ENCODE measurements around the gene NDUFA8. TPM values are rescaled to one million over a fixed set of nuclear protein-coding genes. Genes with fewer than 3 reads are reported as not detected.
A peak's percentile ranks its signal among the peaks of the same experiment; 100 is the strongest.

The NDUFA8 gene
- total and polyA plus RNA-seq, 9 of the 15 experiments (the other 6 are each of a cell fraction or from before 2014, with no cell fraction given) = 105 to 212 (median 133) TPM

GRCh38 chr9:122125158-122125508 lies 34.4 kb downstream of the NDUFA8 start (continued):
- TF ChIP-seq ZNF280A (IDR thresholded peaks at IDR 0.05; ENCODE audit: low read depth, partially characterized antibody) (no peak), NCOA2 (IDR thresholded peaks at IDR 0.05; ENCODE audit: partially characterized antibody in 2 of 2) (no peak), HDAC2 (IDR thresholded peaks at IDR 0.05) (peak; percentile 16; the same call in 1 of the 2 replicates), FOXP1 (CRISPR knock-in tag; IDR thresholded peaks at IDR 0.05) (no peak), JUN (IDR thresholded peaks at IDR 0.05; ENCODE audit: borderline replicate concordance, low read depth, low read length) (0 out of 2 replicates have a peak, but pooled peaks have one; percentile 15), JUN (CRISPR knock-in tag; IDR thresholded peaks at IDR 0.05; ENCODE audit: borderline replicate concordance) (no peak), KLF6 (CRISPR knock-in tag; IDR thresholded peaks at IDR 0.05; ENCODE audit: borderline replicate concordance) (no peak), ZKSCAN1 (IDR thresholded peaks at IDR 0.05; ENCODE audit: low read depth, low read length) (peak; percentile 38; the same call in 1 of the 2 replicates), ZNF518B (CRISPR knock-in tag; IDR thresholded peaks at IDR 0.05) (no peak), E2F6 (IDR thresholded peaks at IDR 0.05; ENCODE audit: borderline replicate concordance in 1 of 2, extremely low read depth in 1 of 2, insufficient read depth in 1 of 2, insufficient read length in 1 of 2, low read depth in 1 of 2, low read length in 1 of 2, poor library complexity in 1 of 2, severe bottlenecking in 1 of 2) (no peak), CBX1 (IDR thresholded peaks at IDR 0.05; ENCODE audit: low read depth) (no peak), TCF7L2 (IDR thresholded peaks at IDR 0.05; ENCODE audit: low read depth, low read length) (no peak), RB1 (IDR thresholded peaks at IDR 0.05; ENCODE audit: low read depth) (peak; percentile 75; the same call in 1 of the 2 replicates), GATAD2A (IDR thresholded peaks at IDR 0.05) (no peak), CTBP1 (IDR thresholded peaks at IDR 0.05; ENCODE audit: borderline replicate concordance) (peak; percentile 22; the same call in 1 of the 2 replicates), ELF2 (CRISPR knock-in tag; IDR thresholded peaks at IDR 0.05) (no peak), NCOA6 (IDR thresholded peaks at IDR 0.05) (no peak), ZMIZ1 (IDR thresholded peaks at IDR 0.05; ENCODE audit: low read depth in 2 of 2, low read length in 2 of 2) (peak in 1 of 2 experiments; percentile 50; a peak in 1 of 4 replicates)

Data from K562 (cell line).